ENCODE data around the gene NCKAP5. TPM values are rescaled to one million over a fixed set of nuclear protein-coding genes. Genes with fewer than 3 reads are reported as not detected.

Gene NCKAP5
- polyA plus RNA-seq, 1 donor, result 3.3 TPM

DNA sequence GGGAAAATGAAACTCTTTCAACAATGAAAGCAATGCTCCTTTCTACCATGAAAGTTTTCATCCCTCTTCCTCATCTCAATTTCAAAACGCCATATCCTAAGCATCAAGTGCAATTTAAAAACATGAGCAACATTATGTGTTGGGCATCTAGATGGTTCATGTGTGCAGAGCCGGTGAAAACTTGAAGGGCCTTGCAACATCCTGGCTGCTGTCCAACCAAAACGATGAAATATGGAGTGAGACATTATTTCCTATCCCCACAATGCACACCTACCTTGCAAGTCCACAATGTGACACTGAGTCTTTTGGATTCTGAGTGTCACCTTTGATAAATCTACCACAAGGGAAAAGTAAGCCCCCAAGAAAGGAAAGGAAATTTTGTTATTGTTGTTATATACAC lies 110.0 kb downstream of the NCKAP5 start:
- DNase-seq (ENCODE audit: low read depth), result no peak

DNA sequence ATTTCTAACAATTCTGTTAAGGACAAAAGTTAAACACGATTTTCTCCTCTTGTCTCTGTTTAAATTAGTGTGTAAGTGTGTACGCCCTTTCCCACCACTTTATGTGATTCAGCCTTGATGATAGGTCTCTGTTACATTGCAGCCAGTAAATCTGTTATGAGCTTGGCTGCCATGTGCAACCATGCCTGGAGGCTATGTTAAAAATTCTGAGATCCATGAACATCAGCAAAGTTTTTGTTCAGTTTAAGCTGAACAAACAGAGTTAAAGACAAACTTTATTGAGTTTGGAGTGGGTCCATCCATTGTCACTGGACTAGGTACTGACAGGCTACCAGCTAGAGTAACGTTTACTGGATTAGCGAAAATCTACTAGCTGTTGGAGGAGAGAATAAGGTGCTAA lies 110.4 kb downstream of the NCKAP5 start:
- DNase-seq (ENCODE audit: low read depth), result no peak

DNA sequence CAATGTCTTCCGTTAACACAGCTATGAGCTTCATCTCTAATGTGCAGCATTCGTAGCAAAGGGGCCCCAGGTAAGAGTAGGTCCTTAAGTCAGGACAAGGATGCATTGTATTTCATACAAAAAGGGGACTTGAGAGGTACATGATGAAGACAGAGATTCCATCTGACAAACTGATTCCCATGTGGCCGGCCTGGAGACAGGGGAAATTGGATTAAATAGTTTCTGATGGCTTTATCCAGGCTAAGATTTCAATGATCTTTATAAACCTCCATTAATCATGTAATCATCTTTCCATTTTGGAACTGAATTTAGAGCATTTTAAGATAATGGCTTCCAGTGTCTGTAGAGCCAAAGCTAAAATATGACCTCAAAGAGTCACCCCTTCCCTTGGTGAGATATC lies 111.3 kb downstream of the NCKAP5 start:
- DNase-seq (ENCODE audit: low read depth), result no peak

DNA sequence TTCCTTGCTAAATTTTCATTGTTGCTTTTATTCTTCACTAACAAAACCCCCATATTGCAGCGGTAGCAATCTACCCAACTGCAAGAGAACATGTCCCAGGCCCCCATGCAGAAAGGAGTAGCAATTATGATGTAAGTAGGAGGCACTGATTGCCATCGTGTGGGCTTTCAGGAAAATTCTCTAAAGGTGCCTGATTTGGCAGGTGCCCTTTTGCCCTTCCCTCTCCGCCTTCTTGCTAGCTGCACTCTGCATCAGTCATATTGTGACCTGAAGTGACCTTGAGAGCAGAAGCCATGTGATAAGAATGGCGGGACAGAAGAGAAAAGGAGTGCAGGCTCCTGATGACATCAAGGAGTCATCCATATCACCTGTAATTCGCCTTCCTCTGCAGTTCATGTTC lies 112.1 kb downstream of the NCKAP5 start:
- no peak for DNase-seq (ENCODE audit: low read depth)

DNA sequence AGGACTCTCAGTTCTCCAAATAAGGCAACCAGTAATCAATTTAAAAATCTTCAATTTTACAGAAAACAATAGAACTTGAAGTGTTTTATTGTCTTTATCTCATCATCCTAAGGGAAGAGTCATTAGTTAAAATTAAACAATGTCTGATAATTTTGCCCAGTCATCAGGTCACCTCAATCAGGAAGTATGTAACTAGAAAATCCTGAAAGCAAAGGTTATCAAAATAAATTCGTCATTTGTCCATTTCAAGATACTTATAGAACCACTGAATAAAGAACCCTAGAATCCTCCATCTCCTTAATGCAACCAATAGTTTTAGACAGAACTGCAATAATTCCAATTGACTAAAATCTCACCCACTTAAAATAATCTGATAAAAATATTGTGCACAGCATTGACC lies 115.2 kb downstream of the NCKAP5 start:
- DNase-seq (ENCODE audit: low read depth), result no peak

DNA sequence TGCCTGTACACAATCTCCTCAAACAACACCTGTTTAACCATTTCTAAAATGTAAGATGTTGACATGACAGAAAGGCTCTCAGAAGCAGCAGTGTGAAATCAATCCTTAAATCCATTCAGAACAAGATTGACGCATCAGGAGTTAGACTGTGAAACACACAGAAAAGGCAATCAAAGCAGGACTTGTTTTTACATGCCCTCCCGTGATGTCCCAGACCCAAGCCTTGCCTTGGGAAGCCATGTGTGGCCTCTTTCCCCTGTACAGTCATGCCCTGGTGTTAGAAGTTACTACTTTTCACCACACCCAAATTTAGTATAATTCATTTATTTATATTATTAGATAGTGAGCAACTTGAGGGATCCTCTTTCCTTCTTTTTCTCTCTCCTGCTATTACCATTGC lies 115.7 kb downstream of the NCKAP5 start:
- DNase-seq (ENCODE audit: low read depth), result no peak

DNA sequence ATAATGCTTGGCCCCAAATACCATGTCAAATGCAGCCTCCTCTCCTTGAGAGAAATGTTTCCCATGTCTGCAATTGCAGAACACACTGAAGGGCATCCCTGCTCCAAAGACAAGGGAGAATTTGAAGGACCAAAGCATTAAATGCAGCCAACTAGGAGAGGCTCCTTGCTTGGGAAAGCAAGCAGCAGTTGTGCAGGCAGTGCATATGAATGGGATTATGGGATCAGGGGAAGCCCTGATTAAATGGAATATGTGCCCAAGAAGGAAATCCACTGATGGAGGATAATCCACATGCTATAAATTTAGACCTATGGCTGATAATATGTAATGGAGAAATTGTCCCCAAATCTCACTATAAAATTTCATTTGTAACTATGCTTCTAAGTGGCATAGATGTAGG lies 116.1 kb downstream of the NCKAP5 start:
- no peak for DNase-seq (ENCODE audit: low read depth)

DNA sequence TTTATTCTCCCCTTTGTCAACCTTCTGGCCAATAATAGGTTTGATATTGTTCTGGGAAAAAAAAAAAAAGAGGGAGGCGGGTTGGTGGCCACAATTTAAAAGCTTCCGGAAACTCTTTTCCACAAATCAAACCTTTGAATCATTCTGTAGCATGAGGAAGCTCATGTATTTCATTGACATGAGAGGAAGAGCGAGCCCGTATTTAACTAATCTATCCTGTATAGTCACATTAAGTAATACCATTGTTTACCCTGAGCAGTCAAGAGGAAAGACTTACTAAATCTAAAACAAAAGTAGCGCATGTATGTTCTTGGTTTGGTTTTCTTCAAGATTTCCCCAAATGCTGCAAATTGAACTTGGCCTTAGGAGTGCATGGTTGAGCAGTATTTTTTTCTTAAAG lies 120.1 kb downstream of the NCKAP5 start:
- no peak for DNase-seq (ENCODE audit: low read depth)

DNA sequence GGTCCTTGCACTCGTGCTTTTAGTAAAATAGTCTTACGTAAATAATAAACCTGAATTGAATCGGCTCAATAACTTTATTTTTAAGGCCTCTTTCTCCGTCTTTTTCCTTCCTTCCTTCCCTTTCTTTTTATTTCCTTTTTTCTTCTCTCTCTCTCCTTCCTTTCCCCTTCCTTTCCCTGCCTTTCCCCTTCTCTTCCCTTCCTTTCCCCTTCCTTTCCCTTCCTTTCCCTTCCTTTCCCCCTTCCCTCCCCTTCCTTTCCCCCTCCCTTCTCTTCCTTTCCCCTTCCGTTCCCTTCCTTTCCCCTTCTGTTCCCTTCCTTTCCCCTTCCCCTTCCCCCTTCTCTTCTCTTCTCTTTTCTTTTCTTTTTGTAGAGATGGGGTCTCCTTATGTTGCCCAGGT lies 121.0 kb downstream of the NCKAP5 start:
- no peak for DNase-seq (ENCODE audit: low read depth)

DNA sequence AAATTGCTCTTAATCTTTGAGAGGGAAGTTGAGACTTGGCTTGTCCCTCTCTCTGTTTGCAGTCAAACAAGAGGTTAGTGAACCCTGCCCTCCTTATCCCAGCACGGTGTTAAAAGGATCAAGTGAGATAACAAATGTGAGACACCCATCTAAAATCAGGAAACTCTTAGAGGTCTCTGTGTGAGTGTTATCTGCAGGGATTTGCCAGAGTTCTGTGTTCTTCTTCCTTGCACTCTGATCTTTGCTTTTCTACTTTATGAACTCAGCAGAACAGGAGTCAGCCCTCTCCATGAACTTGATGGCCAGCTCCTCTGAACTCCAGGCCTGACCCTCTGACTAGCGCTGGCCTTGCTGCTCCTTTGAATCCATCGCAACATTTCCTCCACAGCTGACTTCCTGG lies 123.8 kb downstream of the NCKAP5 start:
- no peak for DNase-seq (ENCODE audit: low read depth)

DNA sequence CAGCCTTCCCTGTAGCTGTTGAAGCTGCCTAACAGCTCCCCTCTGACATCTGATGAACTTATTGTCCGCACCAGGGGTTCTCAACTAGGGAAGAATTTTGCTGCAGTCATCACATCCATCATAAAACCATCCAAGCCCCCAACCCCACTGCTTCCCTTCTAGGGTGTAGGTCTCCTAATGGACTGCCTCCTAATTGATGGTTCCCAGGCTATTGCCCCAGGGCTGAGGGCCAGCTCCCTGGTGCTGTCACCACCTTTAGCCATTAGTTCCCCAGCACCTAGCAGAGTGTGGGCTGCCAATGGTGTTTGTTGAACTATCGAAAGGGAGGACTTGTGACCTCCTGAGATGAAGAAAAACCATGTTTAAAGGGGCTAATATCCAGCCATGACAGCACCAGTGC lies 125.9 kb downstream of the NCKAP5 start:
- no peak for DNase-seq (ENCODE audit: low read depth)

DNA sequence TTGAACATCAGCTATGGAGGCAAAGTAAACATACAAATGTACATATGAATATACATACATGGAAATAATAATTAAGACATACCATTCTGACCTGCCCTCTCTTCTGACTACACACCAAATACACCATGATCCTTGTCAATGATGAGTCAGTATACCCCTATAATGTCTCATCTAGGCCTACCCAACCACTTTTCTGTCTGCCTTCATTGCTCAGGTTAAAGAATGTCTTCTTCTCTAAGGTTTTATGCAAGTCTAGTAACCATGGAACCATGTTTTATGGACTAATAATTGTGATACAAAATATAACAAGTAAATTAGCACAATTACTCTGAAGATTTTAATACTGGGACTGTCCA lies 128.7 kb downstream of the NCKAP5 start:
- no peak for DNase-seq (ENCODE audit: low read depth)

DNA sequence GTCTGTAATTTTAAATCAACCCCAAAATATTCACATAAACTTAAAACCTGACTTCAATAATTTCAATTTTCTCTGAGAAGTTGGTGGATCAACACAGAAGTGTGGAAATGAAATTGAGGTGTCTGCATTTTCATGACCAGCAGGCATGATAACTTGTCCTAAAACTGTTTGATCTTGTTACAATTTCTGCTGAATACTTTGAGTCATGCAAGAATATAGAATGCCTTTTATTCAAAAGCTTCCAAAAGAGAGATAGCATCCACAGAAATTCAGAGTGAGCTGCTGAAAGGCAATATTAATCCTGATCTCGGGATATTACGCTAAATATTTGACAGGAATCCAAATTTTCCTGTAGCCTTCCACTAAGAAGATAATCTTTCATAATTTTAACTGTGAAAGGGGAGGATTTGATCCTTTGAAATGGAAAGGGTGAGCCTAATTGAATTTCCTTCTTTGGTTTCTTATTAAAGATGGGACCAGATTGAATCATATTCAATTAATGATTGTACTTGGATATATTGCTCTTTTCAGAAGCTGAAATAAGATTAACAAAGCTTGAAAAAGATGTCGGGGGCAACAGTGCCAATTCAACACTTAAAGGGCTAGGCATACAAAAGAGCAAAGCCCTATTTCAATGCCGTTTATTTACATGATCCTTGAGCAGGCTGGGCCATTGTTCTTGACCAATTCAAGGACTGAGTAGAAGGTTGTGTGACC lies 129.3 kb downstream of the NCKAP5 start:
- DNase-seq (ENCODE audit: low read depth), result no peak

DNA sequence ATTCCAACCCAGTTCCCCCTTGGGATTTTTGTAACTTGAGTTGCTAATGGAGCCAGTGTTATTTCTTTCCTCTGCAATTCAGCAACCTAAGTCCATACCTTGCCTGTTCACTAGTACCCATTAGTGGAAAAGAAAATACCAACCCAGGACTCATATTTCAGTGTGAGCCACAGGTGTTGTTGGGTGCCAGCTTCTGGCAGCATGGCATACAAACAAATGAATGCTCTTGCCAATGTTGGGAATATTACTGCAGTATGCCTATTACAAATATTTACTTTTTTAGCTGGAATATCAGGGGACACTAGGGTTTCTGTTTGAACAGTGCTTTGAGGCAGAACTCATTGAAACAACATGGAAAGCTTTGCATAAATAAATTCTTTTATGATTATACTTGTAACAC lies 130.2 kb downstream of the NCKAP5 start:
- DNase-seq (ENCODE audit: low read depth), result no peak

DNA sequence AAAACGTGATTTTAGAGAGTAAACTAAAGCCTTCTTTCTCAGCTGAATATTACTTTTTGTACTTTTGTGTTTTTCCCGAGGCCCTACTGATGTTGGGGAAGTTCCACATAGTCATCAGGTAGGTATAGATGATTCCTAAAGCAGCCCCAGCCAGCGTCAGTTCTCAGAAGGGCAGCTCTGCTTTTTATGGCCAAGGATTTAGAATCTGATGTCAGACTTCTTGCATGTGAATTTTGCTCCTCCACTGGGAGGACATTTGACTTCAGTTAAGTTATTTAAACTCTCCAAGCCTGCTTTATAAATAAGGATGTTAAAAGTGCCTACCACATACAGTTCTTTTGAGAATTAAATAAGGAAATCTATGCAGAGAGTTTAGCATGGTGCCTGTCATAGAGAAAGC lies 130.8 kb downstream of the NCKAP5 start:
- DNase-seq (ENCODE audit: low read depth), result no peak

DNA sequence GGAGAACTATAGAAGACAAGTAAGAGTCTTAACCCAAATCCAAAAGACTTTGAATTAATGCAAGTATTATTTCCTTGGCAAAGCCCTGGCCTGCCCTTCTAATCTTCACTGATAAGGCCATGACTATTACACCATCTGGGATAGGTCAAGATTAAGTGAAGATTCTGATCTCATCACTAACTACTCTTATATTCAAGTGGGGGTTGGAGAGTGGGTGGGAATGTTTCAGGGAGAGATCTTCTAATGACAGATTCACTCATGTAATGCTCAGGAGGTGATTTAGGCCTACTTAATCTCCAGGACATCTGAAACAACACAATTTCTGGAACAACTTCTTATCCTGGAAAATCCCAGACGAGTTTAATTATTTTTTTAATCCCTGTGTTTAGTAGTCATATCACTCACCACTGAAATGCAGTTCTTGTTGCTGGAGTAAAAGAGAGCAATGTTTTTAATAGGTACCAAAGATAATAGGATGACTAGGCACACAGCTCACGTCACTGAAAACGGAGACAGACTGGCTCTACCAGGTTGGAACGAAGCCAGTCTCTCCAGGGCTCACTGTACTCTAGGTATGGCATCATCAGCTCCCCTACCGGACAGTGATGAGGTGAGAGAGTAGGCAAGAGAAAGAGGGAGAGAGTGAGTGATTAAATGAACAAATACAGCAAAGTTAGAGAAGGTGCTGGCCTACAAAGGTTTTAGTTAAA lies 133.1 kb downstream of the NCKAP5 start:
- no peak for DNase-seq (ENCODE audit: low read depth)

DNA sequence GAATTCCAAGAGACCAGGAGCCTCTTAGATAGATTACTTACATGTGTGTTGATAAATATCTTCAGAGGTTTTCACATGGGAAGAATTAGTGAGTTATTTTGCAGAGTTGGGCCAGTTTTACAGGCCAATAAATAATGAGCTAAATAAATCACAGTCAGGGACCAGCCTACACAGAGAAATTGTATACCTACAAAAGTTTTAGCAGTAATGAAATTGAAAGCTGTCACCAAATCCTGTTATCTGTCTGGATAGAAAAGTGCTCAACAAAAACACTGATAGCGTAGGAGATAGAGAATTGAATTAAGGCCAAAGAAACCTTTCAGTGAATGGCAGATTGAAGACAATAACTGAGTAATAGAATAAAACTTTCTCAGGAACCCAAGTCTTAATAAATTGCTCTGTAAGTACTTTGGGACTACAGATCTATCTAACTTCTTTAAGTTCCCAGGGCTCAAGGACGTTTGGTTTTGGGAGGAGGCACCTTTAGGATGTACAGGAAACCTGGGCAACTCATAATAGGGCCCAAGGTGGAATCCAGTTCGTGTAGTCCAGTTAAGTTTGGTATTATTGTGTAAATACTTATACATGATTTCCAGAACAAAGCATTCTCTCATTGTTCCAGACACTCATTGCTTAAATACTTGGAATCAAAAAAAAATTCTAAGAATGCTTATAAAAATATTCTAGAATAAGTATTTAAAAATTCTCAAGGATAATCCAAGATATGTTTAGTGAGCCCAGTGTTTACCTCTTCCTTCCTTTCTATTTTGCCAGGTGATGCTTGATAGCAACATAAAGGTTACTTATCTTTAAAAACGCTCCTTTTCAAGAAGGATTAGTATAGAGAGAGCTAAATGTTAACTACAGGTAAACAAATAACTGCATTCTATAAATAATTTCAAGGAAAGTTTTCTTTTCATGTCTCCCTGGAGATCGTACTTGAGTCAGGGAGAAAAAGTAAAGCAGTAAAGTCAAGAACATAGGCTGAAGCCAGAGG lies 134.5 kb downstream of the NCKAP5 start:
- no peak for DNase-seq (ENCODE audit: low read depth)

DNA sequence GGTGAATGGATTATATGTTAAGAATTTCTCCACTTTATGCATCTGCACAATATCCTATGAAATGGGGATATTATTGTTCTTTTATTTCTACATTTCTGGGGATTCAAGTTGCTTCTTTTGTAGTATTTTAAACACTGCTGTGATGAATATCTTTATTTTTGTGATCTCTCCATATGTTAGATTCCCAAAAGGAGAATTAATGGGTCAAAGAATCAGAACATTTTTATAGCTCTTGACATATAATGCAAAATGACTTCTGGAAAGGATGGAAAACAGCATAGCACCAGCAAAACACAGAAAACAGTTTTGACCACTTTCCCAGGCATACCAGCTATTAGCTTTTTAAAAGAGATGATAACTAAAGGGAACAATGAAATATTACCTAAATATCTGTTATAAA lies 135.5 kb downstream of the NCKAP5 start:
- no peak for DNase-seq (ENCODE audit: low read depth)

DNA sequence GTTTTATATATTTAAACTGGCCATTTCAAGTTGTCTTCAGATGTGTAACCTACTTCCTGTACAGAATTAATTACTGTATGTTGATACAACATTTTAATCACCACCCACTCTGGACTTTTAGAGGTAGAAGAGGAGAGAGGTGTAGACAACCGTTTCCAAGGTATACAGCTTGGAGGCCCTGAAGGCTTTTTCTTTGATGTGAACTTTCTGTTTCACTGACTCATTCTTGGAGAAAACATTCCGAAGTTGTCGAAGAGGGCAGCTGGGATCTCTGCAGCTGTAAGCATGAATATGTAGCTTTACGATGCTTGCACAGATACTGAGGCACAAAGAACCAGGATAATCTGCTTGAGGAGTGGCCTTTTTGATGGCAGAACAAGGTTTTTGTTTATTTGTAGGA lies 137.0 kb downstream of the NCKAP5 start:
- no peak for DNase-seq (ENCODE audit: low read depth)

DNA sequence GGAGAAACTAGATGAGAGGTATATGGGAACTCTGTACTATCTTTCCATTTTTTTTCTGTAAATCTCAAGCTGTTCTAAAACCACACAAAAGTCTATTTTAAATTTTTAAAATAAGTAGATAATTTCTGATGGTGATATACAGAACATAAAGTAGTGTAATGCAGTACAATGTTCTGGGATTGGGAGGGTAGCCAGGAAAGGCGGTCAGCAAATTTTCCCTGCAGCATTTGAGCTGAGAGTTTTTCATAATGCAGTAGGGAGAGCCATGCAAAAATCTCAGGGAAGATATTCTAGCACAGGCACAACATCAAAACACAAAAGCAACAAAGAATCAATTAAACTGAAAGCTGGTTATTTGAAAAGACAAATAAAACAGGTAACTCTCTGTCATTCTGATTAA lies 141.5 kb downstream of the NCKAP5 start:
- no peak for DNase-seq (ENCODE audit: low read depth)

DNA sequence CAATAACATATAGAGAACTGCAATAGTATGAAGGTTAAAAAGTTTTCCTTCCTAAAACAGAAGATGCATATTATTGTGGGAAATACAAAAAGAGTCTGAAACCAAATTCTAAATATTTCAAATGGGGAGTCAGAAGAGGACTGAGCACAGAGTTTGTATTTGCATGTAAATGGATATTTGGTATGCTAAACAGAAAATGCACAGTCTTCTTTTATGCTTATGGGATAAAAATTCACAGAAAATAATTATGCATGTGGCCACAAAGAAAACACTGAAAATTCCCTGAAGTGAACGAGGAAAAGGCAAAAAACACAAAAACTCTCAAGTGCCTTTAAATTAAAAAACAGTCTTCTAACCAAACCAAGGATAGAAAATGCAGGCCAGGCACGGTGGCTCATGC lies 142.7 kb downstream of the NCKAP5 start:
- DNase-seq (ENCODE audit: low read depth), result no peak

DNA sequence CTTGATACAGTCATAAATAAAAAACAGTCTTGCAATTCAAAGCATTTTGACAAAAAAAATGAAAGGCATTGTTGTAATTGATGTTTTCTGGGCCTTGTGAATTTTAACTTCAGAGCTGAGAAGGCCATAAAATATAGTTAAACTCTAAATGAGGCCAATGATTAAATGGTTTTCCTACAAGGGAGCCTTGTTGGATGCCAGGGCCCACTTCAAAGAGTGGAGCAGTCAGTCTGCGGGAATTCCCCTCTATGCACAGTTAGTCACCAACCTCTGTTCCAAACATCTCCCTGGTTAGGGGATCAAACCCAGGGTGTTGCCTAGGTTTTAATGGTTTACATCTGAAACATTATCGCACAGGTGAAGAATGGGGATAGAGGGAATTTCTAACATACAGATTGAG lies 143.4 kb downstream of the NCKAP5 start:
- no peak for DNase-seq (ENCODE audit: low read depth)

DNA sequence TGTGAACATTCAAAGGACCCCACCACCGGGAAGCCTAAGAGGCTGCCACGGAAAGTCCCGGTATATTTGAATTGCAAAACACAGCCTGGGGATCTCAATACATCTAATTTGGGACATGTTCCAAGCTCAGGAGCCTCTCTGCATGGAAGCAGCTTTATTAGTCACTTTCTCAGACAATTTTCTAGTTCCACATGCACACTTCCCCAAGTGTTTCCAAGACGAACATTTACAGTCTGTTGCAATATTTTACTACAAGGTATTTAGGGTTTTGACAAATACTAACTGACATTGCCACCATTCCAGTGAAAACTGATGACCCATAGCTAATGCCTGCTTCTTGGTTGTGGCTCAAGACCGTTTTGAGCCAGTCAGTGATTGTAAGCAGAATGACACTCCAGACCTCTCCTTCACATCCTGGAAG lies 145.3 kb downstream of the NCKAP5 start:
- no peak for DNase-seq (ENCODE audit: low read depth)
